ENCODE data around the gene ITPR2.

GRCh38 chr12:26571560-26571959, 261.4 kb downstream of the ITPR2 start:
- TF ChIP-seq CTCF (IDR thresholded peaks at IDR 0.05; ENCODE audit: insufficient read depth, low read length) (no peak), REST (IDR thresholded peaks at IDR 0.05; ENCODE audit: insufficient replicate concordance, low read depth) (no peak), POLR2AphosphoS5 (IDR thresholded peaks at IDR 0.05; ENCODE audit: low read depth) (no peak), GABPA (IDR thresholded peaks at IDR 0.05; ENCODE audit: low read depth) (no peak)

Measured in HL-60 (cell line).